Measurements from ENCODE around the gene RHOF. TPM values are rescaled to one million over a fixed set of nuclear protein-coding genes. Genes with fewer than 3 reads are reported as not detected.

The RHOF gene, protein sequence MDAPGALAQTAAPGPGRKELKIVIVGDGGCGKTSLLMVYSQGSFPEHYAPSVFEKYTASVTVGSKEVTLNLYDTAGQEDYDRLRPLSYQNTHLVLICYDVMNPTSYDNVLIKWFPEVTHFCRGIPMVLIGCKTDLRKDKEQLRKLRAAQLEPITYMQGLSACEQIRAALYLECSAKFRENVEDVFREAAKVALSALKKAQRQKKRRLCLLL
- total RNA-seq: 2.6 and 3.3 TPM in 2 replicates

DNA sequence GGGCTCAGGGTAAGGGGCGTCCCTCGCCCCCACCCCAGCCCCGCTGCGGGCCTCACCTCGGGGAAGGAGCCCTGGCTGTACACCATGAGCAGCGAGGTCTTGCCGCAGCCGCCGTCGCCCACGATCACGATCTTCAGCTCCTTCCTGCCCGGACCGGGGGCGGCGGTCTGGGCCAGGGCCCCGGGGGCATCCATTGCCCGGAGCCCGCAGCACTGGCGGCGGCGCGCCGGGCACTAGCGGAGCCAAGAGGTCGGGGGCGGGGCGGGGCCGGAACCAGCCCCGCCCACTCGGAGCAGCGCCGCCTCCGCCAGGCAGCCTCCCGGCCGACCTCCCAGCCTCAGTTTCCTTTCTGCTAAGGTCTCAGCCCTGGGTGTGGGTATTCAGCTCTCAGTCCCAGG, at the start of gene RHOF:
RHOF (minus strand) TSS at position 249 of the 398 bp plus-strand sequence; CDS start at position 194, 55 bp downstream.
- DNase-seq (ENCODE audit: low read depth in 2 of 2): peak in 1 of 2 donors; percentile 35

DNA sequence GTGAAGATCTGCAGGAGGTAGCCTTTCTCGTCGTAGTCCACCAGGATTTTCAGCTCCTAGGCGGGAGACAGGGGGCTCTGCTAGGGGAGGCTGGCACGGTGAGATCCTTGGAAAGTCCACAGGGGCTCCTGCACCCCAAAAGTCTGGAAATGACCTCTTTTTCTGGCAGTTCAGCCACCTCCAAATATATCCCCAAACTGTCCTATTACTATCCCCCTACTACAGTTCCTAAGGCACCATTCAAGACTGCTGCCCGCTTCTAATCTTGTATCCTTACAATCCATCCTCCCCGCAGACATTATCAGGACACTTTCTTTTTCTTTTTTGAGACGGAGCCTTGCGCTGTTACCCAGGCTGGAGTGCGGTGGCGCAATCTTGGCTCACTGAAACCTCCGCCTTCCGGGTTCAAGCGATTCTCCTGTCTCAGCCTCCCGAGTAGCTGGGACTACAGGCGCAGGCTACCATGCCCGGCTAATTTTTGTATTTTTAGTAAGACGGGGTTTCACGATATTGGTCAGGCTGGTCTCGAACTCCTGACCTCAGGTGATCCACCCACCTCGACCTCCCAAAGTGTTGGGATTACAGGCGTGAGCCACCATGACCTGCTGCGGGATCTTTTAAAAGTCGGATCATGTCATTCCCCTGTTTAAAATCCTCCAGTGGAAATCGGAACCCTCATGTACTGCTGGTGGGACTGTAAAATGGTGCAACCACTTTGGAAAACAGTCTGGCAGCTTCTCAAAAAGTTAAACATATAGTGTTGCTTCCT, 46.7 kb upstream of the RHOF start:
- DNase-seq (ENCODE audit: low read depth in 2 of 2): no peak

DNA sequence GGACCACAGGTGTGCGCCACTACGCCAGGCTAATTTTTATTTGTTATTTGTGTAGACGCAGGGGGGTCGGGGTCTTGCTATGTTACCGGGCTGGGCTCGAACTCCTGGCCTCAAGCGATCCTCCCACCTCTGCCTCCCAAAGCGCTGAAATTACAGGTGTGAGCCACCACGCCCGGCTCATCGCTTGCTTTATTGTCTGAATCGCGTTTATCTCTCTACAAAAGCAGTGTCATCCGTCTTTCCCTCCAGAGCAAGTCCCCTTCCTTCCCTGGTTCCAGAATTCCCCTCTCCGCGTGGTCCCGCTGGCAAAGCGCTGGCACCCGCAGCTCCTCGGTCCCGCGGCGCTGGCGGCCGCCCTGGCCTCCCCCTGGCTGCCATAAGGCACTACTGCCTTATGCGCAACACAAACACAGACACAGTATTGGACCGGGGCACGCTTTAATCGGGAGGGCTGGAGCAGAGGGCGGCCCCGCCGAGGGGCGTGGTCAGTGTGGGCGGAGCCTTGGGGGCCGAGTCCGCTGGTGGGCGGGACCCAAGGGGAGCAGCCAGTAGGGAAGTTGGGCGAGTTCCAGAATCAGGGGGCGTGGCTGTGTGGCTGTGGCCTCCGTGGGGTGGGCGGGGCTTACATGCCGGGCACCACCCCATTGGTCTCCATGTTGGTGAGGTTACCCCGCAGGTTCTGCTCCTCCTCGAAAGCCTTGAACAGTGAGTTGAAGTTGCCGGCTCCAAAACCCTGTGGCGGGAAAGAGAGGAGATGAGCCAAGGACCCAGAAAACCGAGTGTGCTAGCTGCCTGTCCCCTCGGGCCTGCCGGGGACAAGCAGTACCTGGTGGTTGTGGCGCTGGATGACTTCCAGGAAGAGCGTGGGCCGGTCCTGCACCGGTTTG, 45.9 kb upstream of the RHOF start:
- DNase-seq (ENCODE audit: low read depth in 2 of 2): peak; percentile 99

DNA sequence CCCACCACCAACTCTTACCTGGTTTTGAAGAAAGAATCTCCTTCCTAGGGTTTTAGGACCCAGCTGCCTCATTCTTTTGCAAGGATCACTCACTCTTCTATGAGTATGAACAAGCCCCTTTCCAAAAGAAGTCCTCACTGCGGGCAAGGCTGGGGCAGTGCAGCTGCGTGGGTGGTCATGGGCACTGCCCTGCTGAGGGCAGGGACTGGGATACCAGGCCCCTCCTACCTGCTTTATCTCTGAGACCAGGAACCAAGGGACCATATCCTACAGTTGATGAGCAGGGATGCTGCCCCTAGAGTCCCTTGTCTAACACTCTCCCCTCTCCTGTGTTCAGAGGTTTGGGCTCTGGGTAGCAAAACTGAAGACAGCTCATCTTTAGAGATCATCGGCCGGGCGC, 44.6 kb upstream of the RHOF start:
- DNase-seq (ENCODE audit: low read depth in 2 of 2): no peak

DNA sequence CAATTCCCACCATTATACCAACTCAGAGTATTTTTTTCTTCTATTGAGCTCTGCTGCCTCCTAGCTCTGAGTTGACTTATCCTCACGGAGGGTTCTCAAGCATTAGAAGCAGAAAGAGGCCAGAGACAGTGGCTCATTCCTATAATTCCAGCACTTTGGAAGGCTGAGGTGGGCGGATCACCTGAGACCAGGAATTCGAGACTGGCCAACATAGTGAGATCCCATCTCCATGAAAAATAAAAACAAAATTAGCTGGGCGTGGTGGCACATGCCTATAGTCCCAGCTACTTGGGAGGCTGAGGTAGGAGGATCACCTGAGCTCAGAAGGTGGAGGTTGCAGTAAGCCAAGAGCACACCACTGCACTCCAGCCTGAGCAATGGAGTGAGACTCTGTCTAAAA, 44.2 kb upstream of the RHOF start:
- DNase-seq (ENCODE audit: low read depth in 2 of 2): no peak

DNA sequence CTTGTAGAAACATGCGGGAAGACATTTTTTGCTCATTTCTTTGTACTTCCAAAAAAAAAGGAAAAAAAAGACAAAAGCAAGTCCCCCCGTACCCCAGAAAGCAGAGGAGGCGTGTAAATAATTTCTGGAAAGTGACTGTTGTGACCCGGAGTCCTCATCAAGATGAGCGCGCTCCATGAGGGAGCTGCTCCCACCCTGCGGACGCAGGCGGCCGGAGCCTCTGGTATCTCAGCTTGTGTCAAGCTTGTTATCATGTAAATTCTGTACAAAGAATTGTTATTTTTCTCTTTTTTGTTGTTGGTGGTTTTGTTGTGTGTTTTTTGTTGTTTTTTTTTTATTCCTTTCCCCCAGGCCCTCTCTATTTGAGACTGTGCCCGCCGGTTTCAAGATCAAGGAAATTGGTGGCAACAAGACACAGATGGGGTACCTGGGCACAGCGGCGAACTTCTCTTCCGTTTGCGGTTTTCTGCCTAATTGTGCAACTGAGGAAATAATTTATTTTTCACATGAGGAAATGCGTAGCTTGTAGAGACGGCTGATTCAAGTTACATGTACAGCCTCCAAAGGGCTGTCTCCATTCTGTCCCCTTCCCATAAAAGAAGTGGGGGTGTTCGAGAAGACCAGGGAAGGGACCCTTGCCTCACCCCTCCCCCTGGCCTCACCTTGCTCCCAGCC, 38.2 kb upstream of the RHOF start:
- DNase-seq (ENCODE audit: low read depth in 2 of 2): no peak

DNA sequence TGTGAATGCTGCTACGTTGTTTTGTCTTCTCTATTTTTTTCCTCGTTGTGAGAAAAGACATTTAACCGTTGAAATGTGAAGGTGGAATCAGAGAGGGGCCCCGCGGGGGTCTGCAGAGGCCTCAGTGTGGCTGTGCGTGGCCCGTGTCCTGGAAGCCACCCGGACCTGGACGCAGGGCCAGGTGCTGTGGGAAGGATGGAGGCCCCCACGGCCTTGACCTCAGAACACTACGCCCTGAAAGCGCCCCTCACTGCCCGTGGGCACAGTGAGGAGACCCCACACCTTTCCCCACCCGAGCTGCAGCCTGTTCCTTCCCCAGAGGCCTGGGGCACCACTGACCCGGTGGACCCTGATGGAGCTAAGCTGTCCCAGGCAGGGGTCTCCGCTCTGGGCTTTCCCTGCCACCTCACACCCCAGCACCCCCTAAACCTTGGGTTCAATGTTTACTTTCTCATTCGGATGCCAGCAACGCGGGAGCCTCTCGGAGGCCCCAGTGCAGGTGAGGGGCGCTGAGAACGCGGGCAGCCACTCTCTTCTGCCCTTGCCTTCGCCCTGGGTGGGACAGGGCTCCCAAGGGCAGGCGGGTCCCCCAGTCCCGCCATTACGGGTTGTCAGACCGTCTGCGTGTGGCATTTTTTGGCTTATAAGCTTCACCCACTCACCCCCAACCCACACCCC, 37.2 kb upstream of the RHOF start:
- DNase-seq (ENCODE audit: low read depth in 2 of 2): no peak

DNA sequence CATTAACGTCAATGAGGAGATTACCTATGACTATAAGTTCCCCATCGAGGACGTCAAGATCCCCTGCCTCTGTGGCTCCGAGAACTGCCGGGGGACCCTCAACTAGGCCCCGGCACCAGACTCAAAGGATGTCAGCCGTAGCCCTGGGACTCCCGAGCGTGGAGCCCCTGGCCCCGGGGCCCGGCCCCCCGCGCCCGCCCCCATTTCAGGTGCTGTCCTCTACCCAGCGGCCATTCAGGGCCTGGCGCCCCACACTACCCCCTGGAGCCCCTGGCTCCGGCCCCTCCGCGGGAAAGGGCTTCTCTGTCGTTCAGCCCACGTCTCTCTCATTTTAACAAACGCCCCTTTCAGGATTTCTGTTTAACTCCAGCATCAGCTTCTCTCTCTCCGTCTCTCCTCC, 36.6 kb upstream of the RHOF start:
- no peak for DNase-seq (ENCODE audit: low read depth in 2 of 2)

DNA sequence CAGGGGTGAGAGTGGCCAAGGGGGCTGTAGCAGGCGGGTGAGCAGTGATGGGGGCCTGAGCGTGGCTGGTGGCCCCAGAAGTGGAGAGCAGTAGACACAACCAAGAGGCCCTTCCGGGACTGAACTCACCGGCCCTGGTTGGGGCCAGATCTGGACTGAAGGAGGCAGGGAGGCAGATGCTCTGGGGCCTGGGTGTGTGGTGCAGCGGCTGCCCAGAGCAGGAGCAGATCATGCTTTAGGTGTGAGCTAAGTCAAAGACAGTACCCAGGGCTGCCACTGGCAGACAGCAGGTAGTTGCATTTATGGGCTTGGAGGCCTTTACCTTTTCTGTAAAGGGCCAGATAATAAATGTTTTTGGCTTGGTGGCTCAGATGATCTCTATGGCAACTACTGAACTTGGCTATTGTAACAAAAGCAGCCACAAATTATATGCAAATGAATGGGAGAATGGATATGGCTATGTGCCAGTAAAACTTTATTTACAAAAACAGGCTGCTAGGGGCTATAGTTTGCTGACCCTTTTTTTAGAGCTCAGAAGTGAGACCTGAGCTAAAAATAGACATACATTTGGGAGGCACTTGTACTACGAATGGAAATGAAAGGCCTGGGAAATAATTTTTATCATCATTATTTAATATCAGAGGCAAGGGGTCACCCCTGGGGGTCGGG, 35.9 kb upstream of the RHOF start:
- DNase-seq (ENCODE audit: low read depth in 2 of 2): no peak

DNA sequence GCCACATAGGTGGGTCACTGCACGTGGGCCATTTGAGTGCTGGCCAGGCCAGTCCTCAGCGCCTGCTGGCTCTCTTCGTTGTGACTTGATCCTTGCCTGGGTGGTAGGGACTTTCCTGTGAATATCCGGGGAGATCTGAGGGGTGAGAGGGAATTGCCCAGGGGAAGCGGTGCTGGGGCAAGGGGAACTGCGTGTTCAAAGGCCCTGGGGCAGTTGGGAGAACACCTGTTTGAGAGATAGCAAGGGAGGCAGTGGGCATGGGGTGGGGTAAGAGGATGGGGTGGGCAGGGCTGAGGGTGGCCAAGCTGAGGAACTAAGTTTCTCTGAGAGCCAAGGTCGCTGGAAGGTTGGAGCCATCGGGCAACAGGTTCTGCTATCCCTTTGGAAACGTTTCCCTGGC, 35.3 kb upstream of the RHOF start:
- DNase-seq (ENCODE audit: low read depth in 2 of 2): no peak

DNA sequence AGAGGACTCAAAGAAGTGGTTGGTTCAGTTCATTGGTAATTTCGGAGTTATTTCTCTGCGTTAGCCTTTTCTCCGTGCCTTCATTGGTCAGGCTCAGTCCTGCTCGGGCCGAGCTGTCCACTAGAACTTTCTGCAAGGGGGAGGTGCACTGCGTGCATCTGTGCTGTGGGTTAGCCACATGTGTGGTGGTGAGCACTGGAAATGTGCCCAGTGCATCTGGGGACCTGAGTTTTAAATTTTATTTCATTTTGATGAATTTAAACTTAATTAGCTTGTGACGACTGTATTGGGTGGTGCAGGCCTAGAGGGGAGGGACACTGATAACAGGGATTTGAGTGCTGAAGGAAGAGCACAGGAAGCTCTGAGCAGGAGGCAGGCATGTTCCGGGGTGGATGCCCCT, 34.8 kb upstream of the RHOF start:
- no peak for DNase-seq (ENCODE audit: low read depth in 2 of 2)

DNA sequence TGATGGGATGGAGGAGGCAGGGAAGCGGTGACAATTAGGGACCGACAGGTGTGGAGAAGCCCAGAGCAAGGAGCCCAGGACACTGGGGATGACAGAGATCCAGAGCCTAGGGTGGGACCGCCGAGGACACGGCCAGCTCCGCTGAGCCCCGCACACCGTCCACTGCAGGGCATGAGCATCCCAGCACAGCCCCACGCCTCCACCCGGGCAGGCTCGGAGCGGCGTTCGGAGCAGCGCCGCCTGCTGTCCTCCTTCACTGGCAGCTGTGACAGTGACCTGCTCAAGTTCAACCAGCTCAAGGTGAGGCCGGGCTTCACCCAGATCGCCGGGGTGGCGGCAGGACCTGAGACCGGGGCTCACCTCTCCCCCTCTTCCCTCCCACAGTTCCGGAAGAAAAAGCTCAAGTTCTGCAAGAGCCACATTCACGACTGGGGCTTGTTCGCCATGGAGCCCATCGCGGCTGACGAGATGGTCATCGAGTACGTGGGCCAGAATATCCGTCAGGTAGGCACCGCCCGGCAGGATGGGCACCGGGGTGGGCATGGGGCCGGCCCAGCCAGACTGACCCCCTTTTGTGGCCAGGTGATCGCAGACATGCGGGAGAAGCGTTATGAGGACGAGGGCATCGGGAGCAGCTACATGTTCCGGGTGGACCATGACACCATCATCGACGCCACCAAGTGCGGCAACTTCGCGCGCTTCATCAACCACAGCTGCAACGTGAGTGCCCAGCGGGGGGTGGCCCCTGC, 34.0 kb upstream of the RHOF start:
- DNase-seq (ENCODE audit: low read depth in 2 of 2): no peak

DNA sequence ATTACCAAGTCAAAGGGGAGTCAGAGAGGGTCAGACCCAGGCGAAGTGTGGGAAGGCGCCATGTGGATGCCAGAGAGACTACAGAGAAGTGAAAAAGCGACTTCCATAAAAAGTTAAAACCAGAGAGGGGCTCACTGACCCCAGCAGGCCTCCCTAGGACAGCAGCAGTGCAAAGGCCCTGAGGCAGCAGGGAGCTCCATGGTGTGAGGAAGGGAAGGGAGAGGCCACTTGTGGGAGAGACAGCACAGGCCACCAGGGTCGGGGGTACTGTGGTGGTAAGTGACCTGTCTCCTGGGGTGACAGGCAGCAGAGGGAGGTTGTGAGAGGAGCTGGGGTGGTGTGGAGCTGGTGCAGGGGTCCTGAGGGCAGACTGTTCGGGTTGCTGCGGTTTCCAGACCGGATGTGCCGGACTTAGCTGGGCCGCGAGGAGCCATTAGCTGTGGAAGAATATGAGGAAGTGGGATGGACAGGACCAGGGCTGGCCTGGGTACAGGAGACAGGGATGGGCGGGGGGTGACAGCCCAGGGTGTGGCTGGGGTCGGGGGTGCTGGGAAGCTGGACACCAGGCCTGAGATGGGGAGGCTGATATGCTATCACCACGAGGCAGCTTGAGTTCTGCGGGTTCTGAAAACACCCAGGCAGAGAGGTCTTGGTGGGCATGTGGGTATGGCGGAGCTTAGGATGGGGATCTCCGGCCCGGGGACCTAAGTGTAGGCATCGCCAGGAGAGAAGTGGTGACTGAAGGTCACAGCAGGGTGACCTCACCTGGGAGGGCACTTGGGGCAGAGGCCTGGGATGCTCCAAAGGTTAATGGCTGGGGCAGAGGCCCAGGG, 33.0 kb upstream of the RHOF start:
- no peak for DNase-seq (ENCODE audit: low read depth in 2 of 2)

DNA sequence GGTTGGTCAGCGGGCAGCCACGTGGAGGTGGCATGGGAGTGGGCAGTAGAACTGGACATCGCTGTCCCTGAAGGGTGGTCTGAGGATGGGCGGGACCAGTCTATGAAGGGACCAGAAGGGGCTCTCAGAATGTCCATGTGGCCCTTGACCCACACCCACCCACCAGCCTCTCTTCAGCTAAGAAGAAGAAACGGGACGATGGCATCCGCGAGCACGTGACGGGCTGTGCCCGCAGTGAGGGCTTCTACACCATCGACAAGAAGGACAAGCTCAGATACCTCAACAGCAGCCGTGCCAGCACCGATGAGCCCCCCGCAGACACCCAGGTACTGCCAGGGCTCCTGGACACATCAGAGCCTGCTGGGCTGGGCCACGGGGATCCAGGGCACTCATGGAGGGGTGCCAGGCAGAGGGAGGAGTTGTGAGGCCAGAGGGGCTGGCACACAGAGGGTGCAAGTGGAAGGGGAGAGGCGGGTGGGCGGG, 31.6 kb upstream of the RHOF start:
- DNase-seq (ENCODE audit: low read depth in 2 of 2): no peak

DNA sequence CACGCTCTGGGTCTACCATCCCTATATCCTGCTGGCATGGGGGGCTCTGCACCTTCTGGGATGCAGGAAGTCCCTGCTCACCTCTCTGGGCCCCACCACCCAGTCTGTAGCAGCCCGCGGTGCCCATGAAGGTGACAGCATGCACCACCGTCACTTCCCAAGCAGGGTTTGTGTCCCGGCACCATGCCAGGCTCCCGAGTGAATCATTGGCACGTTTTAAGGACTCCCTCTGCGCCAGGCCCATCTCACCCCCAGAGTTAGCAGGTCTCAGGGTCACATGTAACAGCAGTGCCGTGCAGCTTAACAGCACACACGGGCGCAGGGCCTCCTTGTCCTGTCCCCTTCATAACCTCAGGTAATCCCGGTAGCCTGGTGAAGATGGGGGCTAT, 30.2 kb upstream of the RHOF start:
- no peak for DNase-seq (ENCODE audit: low read depth in 2 of 2)

DNA sequence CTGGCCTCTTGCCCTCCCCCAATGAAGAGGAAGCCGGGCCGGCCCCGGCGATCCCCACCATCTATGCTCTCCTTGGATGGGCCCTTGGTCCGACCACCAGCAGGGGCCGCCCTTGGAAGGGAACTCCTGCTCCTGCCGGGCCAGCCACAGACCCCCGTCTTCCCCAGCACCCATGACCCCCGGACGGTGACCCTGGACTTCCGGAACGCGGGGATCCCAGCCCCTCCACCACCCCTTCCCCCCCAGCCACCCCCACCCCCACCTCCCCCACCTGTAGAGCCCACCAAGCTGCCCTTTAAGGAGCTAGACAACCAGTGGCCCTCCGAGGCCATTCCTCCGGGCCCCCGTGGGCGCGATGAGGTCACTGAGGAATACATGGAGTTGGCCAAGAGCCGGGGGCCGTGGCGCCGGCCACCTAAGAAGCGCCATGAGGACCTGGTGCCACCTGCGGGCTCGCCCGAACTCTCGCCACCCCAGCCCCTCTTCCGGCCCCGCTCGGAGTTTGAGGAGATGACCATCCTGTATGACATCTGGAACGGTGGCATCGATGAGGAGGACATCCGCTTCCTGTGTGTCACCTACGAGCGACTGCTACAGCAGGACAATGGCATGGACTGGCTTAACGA, 29.7 kb upstream of the RHOF start:
- no peak for DNase-seq (ENCODE audit: low read depth in 2 of 2)

DNA sequence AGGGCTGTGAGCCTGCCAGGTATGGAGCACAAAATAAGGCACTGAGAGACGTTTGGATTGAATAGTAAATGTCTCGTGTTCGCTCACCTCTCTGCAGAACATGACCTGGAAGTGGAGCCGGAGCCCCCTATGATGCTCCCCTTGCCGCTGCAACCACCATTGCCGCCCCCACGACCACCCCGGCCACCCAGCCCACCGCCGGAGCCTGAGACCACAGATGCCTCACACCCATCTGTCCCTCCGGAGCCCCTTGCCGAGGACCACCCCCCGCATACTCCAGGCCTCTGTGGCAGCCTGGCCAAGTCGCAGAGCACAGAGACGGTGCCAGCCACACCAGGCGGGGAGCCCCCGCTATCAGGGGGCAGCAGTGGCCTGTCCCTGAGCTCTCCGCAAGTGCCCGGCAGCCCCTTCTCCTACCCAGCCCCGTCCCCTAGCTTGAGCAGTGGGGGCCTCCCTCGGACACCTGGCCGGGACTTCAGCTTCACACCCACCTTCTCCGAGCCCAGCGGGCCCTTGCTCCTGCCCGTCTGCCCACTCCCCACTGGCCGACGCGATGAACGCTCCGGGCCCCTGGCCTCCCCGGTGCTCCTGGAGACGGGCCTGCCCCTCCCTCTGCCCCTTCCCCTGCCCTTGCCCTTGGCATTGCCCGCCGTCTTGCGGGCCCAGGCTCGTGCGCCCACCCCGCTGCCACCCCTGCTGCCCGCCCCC, 29.1 kb upstream of the RHOF start:
- no peak for DNase-seq (ENCODE audit: low read depth in 2 of 2)

DNA sequence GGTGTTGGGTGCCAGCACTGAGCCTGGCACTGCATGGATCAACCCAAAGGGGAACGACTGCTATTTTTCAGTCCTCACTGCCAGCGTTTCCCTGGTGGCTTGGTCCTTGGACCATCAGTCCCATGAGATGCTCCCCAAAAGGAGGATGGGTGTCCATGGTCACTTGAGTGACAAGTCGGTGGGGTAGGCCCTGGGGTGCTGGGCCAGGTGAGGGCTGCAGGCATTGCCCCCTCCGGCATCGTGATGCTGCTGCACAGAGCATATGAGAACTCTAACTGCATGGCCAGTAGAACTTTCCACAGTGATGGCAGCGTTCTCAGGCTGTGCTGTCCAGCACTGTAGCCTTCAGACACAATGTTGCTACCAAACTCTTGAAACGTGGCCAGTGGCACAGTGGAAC, 26.6 kb upstream of the RHOF start:
- no peak for DNase-seq (ENCODE audit: low read depth in 2 of 2)
